Activated CD8-positive, alpha-beta memory T cell treated with anti-CD3 and anti-CD28 coated beads, Interleukin-2, amount 50 U/mL, for 4 hours (primary cell): ENCODE results near the gene NPBWR2.

Source experiments
- DNase-seq: peaks from one replicate; pipeline ENCODE4 v3.0.0-alpha.2; 2020

NPBWR2 gene

DNA sequence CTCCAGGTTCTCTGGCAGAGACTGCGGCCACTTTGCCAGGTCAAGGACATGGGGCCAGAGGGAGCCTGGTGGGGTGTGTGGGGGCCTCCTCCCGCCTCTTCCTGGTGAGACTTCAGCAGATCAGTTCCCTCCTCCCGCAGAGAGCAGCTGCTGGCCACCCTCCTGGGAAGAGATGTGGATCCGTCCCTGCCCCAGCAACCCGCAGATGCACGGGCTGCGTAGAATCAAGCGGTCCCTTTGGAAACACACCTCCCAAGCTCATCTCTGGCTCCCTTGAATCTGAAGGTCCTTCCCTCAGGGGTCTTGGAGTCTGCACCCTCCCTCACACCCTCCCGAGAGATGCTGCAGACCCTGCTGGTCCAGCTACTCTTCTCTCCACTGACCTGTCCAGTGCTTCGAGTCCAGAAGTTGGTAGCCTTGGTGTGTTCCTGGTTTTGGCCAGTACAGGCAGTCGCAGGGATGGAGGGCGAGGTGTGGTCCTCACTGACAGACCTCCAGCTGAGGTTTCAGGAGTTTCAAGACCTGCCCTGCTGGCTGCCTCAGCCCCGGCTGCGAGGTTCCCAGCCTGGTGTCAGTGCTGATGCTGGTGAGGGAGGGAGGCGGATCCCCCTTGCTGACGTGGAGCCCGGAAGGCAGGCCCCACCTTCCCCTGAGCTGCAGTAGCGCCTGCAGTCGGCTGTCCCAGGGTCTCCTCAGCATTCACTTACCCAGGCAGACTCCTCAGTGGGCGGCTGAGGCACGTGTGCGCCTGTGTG, at the start of gene NPBWR2:
TSS of gene NPBWR2 (minus strand) at position 585 of the 755 bp plus-strand sequence. CDS start 734 bp downstream, outside the sequence.
- DNase-seq = peak; percentile 33

DNA sequence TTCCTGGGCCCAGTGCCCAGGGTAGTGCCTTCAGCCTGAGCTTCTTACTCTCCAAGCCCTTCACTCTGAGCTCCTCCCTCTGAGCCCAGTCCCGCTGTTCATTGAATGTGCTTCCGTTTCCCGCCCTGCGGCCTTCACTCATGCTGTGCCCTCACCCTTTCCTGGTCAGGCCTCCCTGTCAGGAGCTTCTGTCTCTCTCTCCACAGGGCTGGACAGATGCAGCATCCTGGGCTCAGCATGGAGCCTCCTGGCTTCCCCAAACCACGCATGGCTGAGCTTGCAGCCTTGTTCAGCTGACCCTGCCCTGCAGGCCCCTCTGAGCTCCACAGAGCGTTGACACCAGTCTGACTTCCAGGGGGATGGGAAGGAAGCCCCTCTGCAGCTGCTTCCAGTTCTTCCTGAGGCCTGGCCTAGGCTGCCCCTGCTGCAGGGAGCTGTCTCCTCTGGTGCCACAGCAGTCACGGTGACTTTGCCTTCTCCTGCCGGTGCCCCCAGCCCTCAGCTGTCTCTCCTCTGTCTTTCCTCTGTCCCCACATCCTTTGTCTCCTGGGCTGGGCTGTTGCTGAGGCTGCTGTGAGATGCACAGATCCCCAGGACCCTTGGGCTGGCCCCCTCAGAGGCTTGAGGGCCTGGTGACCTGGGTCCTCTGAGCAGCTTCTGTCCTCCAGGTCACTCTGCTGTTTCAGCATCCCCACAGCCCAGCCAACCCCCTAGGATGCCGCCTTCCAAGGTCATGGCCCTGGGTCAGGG, 48.9 kb upstream of the NPBWR2 start:
- no peak for DNase-seq

DNA sequence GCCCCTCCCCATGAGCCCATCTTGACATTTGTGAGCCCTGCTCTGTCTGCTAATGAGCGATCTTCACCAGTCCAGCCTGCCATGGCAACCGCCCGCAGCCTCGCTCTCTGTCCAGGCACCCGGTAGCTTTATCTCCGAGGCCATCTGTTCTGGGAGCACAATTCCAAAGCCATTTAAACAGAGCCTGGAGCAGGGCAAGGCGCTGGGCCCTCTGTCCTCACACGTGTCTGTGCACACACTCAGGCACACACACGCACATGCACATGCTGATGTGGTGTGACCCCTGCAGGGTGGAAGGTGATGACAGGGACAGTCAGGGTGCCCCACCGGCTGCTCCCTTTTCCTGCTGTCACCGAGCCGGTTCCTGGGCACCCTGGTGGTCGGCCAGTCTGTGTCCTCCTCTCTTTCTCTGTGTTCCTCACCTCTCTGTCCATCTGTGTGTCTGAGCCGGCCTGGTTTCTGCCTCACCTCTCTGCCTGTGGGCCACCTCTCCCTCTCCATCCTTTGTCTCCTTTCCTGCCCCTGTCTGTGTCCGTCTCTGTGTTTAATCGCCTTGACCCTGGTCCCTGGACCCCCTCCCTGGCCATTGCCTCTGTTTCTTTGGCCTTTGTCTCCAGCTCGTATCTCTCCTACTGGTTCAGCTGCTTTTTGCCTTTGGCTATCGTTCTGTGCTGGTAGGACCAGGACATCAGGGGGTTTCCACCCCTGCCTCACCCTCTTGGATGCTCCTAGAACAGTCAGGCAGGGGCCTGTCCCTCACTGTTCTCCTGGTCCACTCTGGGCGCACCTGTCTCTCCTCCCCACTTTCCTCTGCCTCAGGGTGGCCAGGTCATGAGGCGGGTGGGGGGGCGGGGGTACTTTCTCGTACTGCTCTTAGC, 48.1 kb upstream of the NPBWR2 start:
- no peak for DNase-seq

DNA sequence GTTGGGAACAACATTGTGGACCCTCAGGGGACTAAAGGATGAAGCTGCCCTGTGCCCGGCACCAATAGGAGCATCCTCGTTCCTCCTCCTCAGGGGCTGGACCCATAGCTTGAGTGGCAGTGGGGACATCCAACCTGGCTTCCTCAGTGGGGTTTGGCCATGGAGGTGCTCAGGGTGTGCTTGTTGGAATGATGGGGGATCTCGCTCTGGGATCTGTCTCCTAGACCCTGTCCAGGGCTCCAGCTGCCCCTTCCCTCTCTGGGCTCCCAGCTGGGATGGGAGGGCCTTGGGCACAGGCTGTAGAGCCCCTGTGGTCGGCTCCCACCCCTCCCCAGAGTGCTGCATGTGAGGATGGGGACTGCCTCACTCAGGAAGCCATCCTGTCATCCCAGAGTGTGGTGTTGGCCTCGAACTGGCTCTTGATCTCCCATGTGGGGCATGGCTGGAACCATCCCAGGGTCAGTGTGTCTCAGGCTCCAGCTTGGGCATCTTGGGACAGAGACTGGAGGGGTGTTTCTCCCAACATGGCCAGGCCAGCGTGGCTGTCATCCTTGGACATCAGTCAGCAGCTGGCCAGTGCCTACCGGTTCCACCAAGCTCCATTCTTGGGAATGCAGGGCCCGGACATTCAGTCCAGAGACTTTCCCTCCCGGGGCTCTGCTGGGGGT, 47.4 kb upstream of the NPBWR2 start:
- no peak for DNase-seq

DNA sequence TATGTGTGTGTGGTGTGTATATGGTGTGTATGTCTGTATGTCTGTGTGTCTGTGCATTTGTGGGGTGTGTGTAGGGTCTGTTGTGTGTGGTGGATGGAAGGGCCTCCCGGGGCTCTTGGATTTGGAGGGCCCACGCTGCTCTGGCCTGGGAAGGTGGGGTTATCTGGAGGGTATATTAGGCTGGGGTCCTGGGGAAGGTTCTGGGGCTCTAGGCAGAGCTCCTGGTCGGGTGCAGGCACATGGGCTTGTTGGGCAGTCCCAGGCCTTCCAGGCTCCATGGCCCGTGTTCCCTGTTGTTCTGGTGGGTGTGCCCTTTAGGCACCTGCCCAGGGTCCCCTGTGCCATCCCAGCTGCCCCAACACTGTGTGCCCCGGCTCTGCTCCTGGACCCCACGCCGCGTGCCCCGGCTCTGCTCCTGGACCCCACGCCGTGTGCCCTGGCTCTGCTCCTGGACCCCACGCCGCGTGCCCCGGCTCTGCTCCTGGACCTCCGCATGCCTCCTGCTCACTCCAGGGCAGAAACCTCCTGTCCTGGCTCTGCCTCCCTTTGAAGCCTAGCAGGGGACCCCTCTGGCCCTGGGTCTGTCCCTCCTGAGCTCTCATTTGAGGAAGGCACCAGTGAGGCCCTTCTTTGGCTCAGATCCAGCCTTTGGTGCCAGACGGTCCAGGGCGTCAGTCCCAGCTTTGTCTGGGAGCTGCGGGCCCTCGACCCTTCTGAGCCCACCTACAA, 46.7 kb upstream of the NPBWR2 start:
- no peak for DNase-seq

DNA sequence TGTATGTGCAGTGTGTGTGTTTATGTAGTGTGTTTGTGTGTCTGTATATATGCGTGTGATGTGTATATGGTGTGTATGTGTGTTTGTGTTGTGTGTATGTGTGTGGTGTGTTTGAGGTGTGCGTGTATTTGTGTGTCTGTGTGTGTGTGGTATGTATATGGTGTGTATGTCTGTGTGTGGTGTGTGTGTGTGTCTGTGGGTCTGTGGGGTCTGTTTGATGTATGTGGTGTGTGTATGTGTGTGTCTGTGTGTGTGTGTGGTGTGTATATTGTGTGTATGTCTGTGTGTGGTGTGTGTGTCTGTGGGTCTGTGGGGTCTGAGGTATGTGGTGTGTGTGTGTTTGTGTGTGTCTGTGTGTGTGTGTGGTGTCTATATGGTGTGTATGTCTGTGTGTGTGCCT, 46.0 kb upstream of the NPBWR2 start:
- DNase-seq = no peak

DNA sequence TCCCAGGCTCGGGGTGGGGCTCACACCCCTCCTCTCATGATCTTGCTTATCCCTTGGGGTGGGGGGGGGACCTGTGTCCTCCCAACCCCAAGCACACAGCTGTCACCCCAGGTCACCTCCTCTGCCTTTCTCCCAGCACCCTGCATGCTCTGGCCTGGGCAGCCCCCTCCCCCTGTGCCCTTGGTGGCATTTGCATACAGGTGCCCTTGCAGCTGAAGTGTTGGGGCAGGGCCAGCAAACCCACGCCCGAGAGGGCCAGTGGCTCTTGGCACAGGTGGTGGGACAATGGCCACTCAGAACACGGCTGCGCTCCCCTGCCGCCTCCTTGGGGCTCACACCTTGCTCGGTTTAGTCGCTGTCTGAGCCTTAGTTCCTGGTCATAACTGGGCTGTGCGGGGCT, 45.5 kb upstream of the NPBWR2 start:
- no peak for DNase-seq

GRCh38 chr20:64151633-64152530, 44.5 kb upstream of the NPBWR2 start:
- no peak for DNase-seq

- DNase-seq = no peak
Observed at GRCh38 chr20:64150756-64151632, 43.6 kb upstream of the NPBWR2 start.

DNA sequence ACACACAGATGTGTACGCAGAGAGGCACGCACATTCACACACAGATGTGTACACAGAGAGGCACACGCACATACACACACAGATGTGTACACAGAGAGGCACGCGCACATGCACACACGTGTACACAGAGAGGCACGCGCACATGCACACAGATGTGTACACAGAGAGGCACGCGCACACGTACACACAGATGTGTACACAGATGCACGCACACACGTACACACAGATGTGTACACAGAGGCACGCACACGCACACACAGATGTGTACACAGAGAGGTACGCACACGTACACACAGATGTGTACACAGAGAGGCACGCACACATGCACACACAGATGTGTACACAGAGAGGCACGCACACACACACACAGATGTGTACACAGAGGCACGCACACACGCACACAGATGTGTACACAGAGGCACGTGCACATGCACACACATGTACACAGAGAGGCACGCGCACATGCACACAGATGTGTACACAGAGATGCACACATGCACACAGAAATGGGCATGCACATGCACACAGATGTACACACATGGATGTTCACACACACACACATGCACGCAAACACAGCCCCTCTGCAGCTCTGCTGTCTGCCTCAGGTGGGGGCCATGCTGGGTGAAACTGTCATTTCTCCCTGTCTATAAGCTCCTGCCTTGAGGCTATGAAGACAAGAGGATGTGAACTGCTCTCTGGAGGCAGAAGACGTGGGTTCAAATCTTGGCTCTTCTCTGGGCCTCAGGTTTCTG, 42.6 kb upstream of the NPBWR2 start:
- no peak for DNase-seq

- DNase-seq = no peak
Observed at GRCh38 chr20:64149141-64149540, 41.8 kb upstream of the NPBWR2 start.

GRCh38 chr20:64148581-64148980, 41.2 kb upstream of the NPBWR2 start:
- DNase-seq = no peak

DNA sequence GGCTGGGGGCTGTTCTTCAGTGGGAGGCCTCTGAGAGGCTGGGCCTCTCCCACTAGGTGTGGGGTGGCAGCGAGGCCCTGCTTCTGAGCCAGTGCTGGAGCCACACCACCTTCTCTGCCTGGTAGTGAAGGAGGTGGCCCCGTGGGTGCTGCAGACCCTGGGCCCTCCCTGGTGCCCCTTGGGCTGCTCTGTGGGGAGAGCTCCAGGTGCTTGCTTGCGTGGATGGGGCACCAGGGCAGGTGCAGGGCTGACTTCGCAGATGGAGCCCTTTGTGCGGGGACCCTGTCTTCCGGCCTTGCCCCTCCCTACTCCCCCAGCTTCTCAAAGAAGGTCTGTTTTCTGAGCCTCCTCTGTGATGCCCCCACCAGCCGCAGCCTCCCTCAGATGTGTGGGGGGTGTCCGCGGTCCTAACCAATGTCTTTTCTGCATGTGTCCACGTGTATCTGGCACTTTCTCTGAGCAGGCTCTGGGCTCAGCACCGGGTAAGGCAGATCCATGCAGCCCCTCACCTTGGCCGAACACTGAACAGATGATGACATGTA, 39.6 kb upstream of the NPBWR2 start:
- DNase-seq = peak; percentile 7

DNA sequence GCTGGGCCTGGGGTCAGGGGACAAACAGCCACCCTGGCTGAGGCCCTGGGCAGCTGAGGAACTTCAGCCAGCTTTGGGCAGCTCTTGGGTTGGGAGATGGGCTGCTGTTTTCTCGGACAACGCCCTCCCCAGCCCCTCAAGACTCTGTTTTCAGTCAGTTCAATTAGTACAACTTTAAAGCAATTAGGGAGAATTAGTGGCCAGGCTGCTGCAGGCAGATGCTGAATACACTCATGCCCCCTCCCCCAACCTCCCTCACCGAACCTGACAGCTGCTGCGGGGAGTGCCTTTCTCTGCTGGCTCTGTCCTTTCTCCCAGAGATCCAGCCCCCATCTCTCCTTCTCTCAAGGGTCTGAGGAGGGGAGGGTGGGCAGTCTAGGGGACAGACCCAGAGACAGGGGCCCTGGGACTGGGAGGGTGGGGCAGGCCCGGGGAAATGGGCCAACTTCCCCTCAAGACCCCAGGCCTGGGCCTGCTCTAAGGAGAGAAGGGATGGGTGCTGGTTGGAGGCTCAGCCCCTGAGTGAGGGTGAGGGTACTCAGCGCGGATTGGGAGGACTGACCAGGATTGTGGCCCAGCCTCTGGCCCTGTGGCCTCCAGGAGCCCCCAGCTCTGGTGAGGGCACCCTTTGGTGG, 39.1 kb upstream of the NPBWR2 start:
- peak; percentile 5 for DNase-seq

GRCh38 chr20:64145458-64146300, 38.3 kb upstream of the NPBWR2 start:
- DNase-seq = peak; percentile 12

DNA sequence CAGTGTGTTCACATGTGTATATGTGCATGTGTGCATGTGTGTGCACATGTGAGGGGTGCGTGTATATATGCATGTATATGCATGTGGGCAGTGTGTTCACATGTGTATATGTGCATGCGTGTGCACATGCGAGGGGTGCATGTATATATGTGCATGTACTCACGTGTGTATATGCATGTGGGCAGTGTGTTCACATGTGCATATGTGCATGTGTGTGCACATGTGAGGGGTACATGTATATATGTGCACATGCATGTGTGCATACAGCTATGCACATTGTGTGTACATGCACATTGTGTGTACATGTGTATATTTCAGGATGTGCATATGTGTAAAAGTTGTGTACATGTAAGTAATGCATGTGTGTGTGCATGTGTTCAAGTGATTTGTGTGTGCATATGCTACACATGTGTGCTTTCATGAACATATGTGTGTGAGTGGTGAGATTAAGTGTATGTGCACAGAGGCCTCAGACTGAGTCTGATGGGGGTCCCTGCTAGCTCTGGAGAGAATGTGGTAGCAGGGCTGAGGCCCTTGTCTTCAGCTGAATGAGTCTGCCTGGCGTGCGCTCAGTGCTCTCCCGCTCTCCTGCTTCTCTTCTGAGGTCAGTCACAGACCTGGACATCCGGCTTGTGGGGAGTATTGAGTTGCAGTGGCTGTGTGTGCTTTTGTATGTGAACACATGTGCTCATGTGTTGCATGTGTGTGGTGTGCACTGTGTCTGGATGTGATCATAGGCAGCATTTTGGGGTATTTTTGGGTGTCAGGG, 37.0 kb upstream of the NPBWR2 start:
- DNase-seq = no peak
